Measurements from ENCODE around the gene USP36.

Gene USP36

DNA sequence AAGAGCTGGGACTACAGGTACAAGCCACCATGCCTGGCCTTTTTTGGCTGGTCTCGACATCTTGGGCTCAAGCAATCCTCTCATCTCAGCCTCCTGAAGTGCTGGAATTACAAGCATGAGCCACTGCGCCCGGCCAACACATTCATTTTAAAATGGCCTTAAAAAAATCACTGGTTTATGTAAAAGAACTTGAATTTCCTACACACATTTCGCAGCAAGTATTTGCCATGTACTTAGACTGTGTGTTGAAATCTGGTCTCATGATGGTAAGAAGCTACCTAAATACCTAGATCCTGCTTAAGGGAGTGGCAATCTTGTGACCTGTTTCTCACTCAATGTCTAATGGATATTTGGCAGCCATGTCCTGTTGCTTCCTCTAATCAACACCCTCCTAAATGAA is 50.1 kb downstream of the USP36 start:
- DNase-seq: no peak
- no peaks in the 10 kb centered on the region for H3K27me3 ChIP-seq (replicated peaks; ENCODE audit: insufficient read depth, low read length)
- no peaks in the 10 kb centered on the region for H3K4me1 ChIP-seq (ENCODE audit: low read length)
- H3K9me2 ChIP-seq (replicated peaks; ENCODE audit: insufficient read depth, low read length): no peaks in the 10 kb centered on the region
- H3K9me3 ChIP-seq (replicated peaks; ENCODE audit: insufficient read depth, low read length): no peaks in the 10 kb centered on the region
- H4K20me1 ChIP-seq (ENCODE audit: insufficient read depth, low read length): no peaks in the 10 kb centered on the region
- H3K36me3 ChIP-seq (replicated peaks; ENCODE audit: insufficient read depth, low read length): no peaks in the 10 kb centered on the region
- H3K27ac ChIP-seq (ENCODE audit: low read length): no peak overlapping the region
- H2AFZ ChIP-seq (ENCODE audit: low read length): no peak overlapping the region
- TF ChIP-seq, protein P1, sequence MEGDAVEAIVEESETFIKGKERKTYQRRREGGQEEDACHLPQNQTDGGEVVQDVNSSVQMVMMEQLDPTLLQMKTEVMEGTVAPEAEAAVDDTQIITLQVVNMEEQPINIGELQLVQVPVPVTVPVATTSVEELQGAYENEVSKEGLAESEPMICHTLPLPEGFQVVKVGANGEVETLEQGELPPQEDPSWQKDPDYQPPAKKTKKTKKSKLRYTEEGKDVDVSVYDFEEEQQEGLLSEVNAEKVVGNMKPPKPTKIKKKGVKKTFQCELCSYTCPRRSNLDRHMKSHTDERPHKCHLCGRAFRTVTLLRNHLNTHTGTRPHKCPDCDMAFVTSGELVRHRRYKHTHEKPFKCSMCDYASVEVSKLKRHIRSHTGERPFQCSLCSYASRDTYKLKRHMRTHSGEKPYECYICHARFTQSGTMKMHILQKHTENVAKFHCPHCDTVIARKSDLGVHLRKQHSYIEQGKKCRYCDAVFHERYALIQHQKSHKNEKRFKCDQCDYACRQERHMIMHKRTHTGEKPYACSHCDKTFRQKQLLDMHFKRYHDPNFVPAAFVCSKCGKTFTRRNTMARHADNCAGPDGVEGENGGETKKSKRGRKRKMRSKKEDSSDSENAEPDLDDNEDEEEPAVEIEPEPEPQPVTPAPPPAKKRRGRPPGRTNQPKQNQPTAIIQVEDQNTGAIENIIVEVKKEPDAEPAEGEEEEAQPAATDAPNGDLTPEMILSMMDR (IDR thresholded peaks at IDR 0.05; ENCODE audit: low read length): no peak
- TF ChIP-seq EZH2phosphoT487 (IDR thresholded peaks at IDR 0.05; ENCODE audit: low read length): no peak
- TF ChIP-seq EZH2 (optimal IDR thresholded peaks at IDR 0.05; ENCODE audit: low read depth, low read length): no peak
- no peak overlapping the region for H3K9ac ChIP-seq (ENCODE audit: low read length)
- no peak overlapping the region for H3K4me3 ChIP-seq (ENCODE audit: low read length)
- no peak overlapping the region for H3K4me2 ChIP-seq (ENCODE audit: low read depth, low read length)
- H3F3A ChIP-seq (ENCODE audit: insufficient read depth, low read length): peaks cover 4% of the 10 kb centered on the region; the same call in 1 of the 2 replicates
- no peaks in the 10 kb centered on the region for H3K79me2 ChIP-seq (ENCODE audit: low read length)

DNA sequence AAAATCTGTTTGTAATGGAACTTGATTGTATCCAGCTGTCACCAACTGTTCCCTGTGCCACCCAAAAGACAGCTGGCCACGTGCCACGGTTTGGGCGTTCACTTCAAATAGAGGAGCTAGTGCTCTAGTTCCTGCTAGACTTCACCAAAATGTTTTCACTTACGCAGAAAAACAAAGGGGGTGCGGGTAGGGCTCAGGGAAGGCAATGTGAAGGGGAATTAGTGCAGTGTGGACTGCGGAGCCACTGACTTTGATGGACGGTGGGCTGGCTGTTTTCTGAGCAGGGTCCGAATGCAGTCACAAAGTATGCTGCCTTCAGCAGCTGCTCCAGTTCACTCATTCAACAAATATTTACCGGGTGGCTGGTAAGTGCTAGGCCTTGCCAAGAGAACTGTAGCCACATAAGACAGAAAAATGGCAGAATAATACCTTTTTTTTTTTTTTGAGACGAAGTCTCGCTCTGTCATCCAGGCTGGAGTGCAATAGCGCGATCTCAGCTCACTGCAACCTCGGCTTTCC is 50.9 kb downstream of the USP36 start:
- no peak overlapping the region for H3K4me3 ChIP-seq (ENCODE audit: low read length)
- H3F3A ChIP-seq (ENCODE audit: insufficient read depth, low read length): peaks cover 4% of the 10 kb centered on the region; the same call in 1 of the 2 replicates
- H3K4me1 ChIP-seq (ENCODE audit: low read length): no peaks in the 10 kb centered on the region
- TF ChIP-seq EZH2phosphoT487 (IDR thresholded peaks at IDR 0.05; ENCODE audit: low read length) (no peak), EZH2 (optimal IDR thresholded peaks at IDR 0.05; ENCODE audit: low read depth, low read length) (no peak)
- TF ChIP-seq, protein P1 (IDR thresholded peaks at IDR 0.05; ENCODE audit: low read length): no peak
- no peak overlapping the region for H3K4me2 ChIP-seq (ENCODE audit: low read depth, low read length)
- no peak for DNase-seq
- H3K9ac ChIP-seq (ENCODE audit: low read length): no peak overlapping the region
- no peaks in the 10 kb centered on the region for H3K9me3 ChIP-seq (replicated peaks; ENCODE audit: insufficient read depth, low read length)
- H4K20me1 ChIP-seq (ENCODE audit: insufficient read depth, low read length): no peaks in the 10 kb centered on the region
- no peak overlapping the region for H2AFZ ChIP-seq (ENCODE audit: low read length)
- H3K36me3 ChIP-seq (replicated peaks; ENCODE audit: insufficient read depth, low read length): no peaks in the 10 kb centered on the region
- no peaks in the 10 kb centered on the region for H3K9me2 ChIP-seq (replicated peaks; ENCODE audit: insufficient read depth, low read length)
- H3K79me2 ChIP-seq (ENCODE audit: low read length): no peaks in the 10 kb centered on the region
- no peaks in the 10 kb centered on the region for H3K27me3 ChIP-seq (replicated peaks; ENCODE audit: insufficient read depth, low read length)
- H3K27ac ChIP-seq (ENCODE audit: low read length): no peak overlapping the region

DNA sequence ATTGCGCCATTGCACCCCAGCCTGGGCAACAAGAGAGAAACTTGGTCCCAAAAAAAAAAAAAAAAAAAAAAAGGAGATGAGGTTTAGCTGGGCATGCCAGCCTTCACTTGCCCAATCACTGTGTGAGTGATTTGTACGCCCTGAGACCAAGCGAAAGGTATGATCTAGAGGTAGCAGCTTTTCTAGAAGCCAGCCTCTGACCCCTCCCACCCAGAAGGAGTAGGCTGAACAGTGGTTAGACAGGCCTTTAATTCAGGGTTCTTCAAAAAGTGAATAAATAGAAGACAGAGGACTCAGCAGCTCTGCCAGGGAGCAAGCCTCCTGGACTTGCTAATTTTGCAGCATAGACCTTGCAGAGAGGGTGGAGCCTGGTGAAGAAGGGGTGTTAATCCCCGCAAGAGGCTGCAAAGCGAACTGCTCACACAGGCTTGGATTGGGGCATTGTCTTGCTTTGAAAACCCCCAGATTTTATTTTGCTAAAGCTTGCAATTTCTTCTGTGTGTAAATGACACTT is 51.4 kb downstream of the USP36 start:
- Histone ChIP-seq H3K27me3 (replicated peaks; ENCODE audit: insufficient read depth, low read length) (no peaks in the 10 kb centered on the region), H3K4me1 (ENCODE audit: low read length) (peaks cover under 1% of the 10 kb centered on the region), H3K9me2 (replicated peaks; ENCODE audit: insufficient read depth, low read length) (no peaks in the 10 kb centered on the region), H3K9ac (ENCODE audit: low read length) (no peak overlapping the region), H3K27ac (ENCODE audit: low read length) (no peak overlapping the region), H3F3A (ENCODE audit: insufficient read depth, low read length) (peaks cover 5% of the 10 kb centered on the region; the same call in 1 of the 2 replicates), H3K9me3 (replicated peaks; ENCODE audit: insufficient read depth, low read length) (no peaks in the 10 kb centered on the region), H3K4me2 (ENCODE audit: low read depth, low read length) (no peak overlapping the region), H2AFZ (ENCODE audit: low read length) (no peak overlapping the region), H3K79me2 (ENCODE audit: low read length) (no peaks in the 10 kb centered on the region), H3K4me3 (ENCODE audit: low read length) (no peak overlapping the region), H4K20me1 (ENCODE audit: insufficient read depth, low read length) (no peaks in the 10 kb centered on the region), H3K36me3 (replicated peaks; ENCODE audit: insufficient read depth, low read length) (no peaks in the 10 kb centered on the region)
- DNase-seq: no peak
- TF ChIP-seq, protein P1 (IDR thresholded peaks at IDR 0.05; ENCODE audit: low read length): no peak
- TF ChIP-seq EZH2 (optimal IDR thresholded peaks at IDR 0.05; ENCODE audit: low read depth, low read length): no peak
- no peak for TF ChIP-seq EZH2phosphoT487 (IDR thresholded peaks at IDR 0.05; ENCODE audit: low read length)
